Skeletal muscle tissue (tissue), 4 donors: ENCODE data around the gene SELPLG. TPM values are rescaled to one million over a fixed set of nuclear protein-coding genes. Genes with fewer than 3 reads are reported as not detected.
"Not testable (repeated sequence)": the region's sequence is repeated elsewhere in the genome, so short reads cannot be mapped to it uniquely, and the experiment has no call there.

Source experiments
- H3K27ac ChIP-seq: one replicate; pipeline ENCODE4 v1.7.0; 2013; ENCODE audit warnings: mild to moderate bottlenecking, low read depth, low read length, inconsistent platforms
- H3K27me3 ChIP-seq, 3 donors: one replicate each; pipeline ENCODE4 v1.7.0; 2013; ENCODE audit warnings: low read length in 3 of 3; ENCODE audit not compliant: control insufficient read depth in 3 of 3, insufficient read depth in 3 of 3
- H3K36me3 ChIP-seq, 3 donors: one replicate each; pipeline ENCODE4 v1.7.0; 2013; ENCODE audit warnings: low read length in 3 of 3; ENCODE audit not compliant: control insufficient read depth in 3 of 3, insufficient read depth in 3 of 3
- H3K4me1 ChIP-seq, 3 donors: one replicate each; pipeline ENCODE4 v1.7.0; 2013; ENCODE audit warnings: low read length in 3 of 3, mild to moderate bottlenecking in 3 of 3; ENCODE audit not compliant: control insufficient read depth in 3 of 3, insufficient read depth in 3 of 3
- H3K4me3 ChIP-seq, 3 donors: one replicate each; pipeline ENCODE4 v1.7.0; 2013; ENCODE audit warnings: low read length in 3 of 3
- H3K9ac ChIP-seq, 3 donors: one replicate each; pipeline ENCODE4 v1.7.0; 2013; ENCODE audit warnings: low read length in 3 of 3, mild to moderate bottlenecking in 3 of 3, moderate library complexity in 2 of 3, low read depth in 1 of 3
- H3K9me3 ChIP-seq, 3 donors: one replicate each; pipeline ENCODE4 v1.7.0; 2013; ENCODE audit warnings: low read length in 3 of 3; ENCODE audit not compliant: control insufficient read depth in 3 of 3
- total RNA-seq: library from RNA; depleted of rRNA; stranded (reverse); fragments of >200 nt; gene quantifications from one replicate; pipeline ENCODE4 v1.2.3, GENCODE V29; 2014
- donor health status: Osteomylitis.

Gene SELPLG
- total RNA-seq, 1 donor from 2014 or later, result 3.7 TPM

DNA sequence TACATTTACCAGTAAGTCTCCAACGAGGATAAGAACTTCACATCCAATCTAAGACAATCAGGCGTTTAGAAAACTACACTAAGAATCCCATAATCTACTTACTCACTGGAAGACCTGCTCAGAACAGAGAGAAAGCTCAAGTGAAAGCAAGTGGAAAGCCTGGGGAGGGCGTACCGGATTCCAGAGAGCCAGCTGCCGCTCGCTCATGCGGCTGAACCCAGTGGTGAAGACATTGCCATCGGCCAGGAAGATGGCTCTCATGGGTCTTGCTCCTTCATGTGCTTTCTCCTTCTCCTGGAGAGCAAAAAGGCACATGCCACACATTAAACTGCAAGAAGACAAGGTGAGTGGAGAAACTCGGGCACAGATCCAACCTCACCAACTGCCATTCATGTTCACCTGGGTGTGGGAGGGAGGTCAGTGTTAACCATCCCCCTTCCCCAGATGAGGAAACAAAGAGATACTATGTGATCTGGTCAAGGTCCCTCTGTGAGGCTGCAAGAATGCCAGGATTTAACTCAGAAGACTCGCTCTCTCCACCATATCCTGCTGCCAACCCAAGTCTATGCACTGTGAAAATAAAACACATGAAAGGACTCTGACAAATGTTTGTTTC is 23.5 kb upstream of the SELPLG start:
- H3K4me3 ChIP-seq, result no peak overlapping the region
- H3K27me3 ChIP-seq, result no peaks in the 10 kb centered on the region
- no peak overlapping the region for H3K27ac ChIP-seq
- H3K9ac ChIP-seq, result no peak overlapping the region
- peaks cover 22 to 44% (median 26%) of the 10 kb centered on the region in 3 donors for H3K36me3 ChIP-seq
- H3K9me3 ChIP-seq, result no peaks in the 10 kb centered on the region
- H3K4me1 ChIP-seq, result no peaks in the 10 kb centered on the region

GRCh38 chr12:108656247-108656646 is 22.6 kb upstream of the SELPLG start:
- not testable (repeated sequence) for H3K4me1 ChIP-seq, H3K9me3 ChIP-seq, H3K4me3 ChIP-seq, H3K27me3 ChIP-seq, H3K27ac ChIP-seq, H3K9ac ChIP-seq
- peaks cover 30 to 47% (median 35%) of the 10 kb centered on the region in 3 donors for H3K36me3 ChIP-seq

GRCh38 chr12:108655812-108656175 is 22.1 kb upstream of the SELPLG start:
- H3K36me3 ChIP-seq, result peaks cover 30 to 51% (median 37%) of the 10 kb centered on the region in 3 donors
- not testable (repeated sequence) for H3K27ac ChIP-seq, H3K27me3 ChIP-seq, H3K4me1 ChIP-seq, H3K4me3 ChIP-seq, H3K9me3 ChIP-seq, H3K9ac ChIP-seq

- H3K9ac ChIP-seq, H3K9me3 ChIP-seq, H3K4me3 ChIP-seq, H3K27ac ChIP-seq, H3K27me3 ChIP-seq, H3K4me1 ChIP-seq: not testable (repeated sequence)
- peaks cover 30 to 58% (median 47%) of the 10 kb centered on the region in 3 donors for H3K36me3 ChIP-seq
These were observed 20.9 kb upstream of the SELPLG start for GRCh38 chr12:108654622-108655021.

DNA sequence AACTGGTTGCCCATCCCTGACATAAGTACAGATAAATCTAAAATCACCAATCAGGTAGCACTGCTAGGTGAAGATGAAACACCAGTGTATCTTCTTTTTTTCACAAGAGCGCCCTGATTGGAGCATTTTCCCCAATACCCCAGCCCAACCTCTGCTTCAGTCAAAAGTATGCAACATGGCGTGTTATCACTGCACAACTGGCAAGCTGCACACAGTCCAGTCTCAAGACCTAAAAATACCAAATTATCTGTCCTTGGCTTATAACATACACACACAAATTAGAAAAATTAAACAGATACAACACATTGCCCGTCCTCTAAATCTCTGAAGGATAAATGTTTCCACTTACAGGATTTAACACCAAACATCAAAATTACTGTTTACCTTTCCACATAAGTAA is 20.2 kb upstream of the SELPLG start:
- no peaks in the 10 kb centered on the region for H3K27me3 ChIP-seq
- H3K9ac ChIP-seq, result no peak overlapping the region
- no peak overlapping the region for H3K4me3 ChIP-seq
- H3K9me3 ChIP-seq, result no peaks in the 10 kb centered on the region
- no peaks in the 10 kb centered on the region for H3K4me1 ChIP-seq
- peaks cover 31 to 60% (median 53%) of the 10 kb centered on the region in 3 donors for H3K36me3 ChIP-seq
- H3K27ac ChIP-seq, result no peak overlapping the region

GRCh38 chr12:108653082-108653516 is 19.4 kb upstream of the SELPLG start:
- Histone ChIP-seq H3K36me3 (peaks cover 32 to 61% (median 54%) of the 10 kb centered on the region in 3 donors), H3K4me1 (no peaks in the 10 kb centered on the region), H3K27me3 (no peaks in the 10 kb centered on the region), H3K9ac (no peak overlapping the region), H3K27ac (no peak overlapping the region), H3K9me3 (no peaks in the 10 kb centered on the region), H3K4me3 (no peak overlapping the region)

DNA sequence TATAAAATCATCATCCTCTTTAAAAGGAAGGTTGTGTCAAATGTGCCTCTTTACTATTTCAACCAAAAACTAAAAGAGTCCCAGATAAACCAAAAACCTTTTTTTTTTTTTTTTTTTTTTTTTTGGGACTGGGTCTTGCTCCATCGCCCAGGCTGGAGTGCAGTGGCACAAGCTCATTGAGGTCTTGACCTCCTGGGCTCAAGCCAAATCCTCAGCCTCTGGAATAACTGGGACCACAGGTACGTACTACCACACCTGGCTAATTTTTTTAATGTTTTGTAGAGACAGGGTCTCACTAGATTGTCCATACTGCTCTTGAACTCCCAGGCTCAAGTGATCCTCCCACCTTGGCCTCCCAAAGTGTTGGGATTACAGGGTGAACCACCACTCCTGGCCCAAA is 16.4 kb upstream of the SELPLG start:
- Histone ChIP-seq H3K27ac (no peak overlapping the region), H3K4me3 (no peak overlapping the region), H3K36me3 (peaks cover 43 to 77% (median 71%) of the 10 kb centered on the region in 3 donors), H3K9me3 (no peaks in the 10 kb centered on the region), H3K9ac (no peak overlapping the region), H3K4me1 (peaks cover 3 to 11% (median 5%) of the 10 kb centered on the region in 3 donors), H3K27me3 (no peaks in the 10 kb centered on the region)

DNA sequence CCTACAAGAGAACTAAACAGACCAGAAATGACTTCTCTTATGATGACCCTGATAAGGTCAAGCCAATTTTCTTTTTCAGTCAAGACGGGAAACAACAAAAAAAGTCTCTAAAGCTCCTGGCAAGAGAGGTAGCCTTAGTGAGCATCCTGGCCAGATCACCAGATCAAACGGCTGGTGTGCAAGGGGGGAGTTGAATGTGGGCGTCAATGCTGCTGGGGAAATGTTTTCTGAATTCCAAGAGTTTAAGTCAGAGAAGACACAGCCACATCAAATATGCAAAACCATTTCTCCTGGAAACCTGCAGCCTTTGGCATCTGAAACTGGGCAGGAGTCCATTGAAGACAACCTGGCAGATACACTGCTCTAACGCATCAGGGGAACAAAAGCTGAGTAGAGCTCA is 16.0 kb upstream of the SELPLG start:
- Histone ChIP-seq H3K27me3 (no peaks in the 10 kb centered on the region), H3K4me1 (peaks cover 3 to 14% (median 5%) of the 10 kb centered on the region in 3 donors), H3K27ac (no peak overlapping the region), H3K4me3 (no peak overlapping the region), H3K36me3 (peaks cover 46 to 77% (median 75%) of the 10 kb centered on the region in 3 donors), H3K9ac (no peak overlapping the region), H3K9me3 (no peaks in the 10 kb centered on the region)

- Histone ChIP-seq H3K27me3 (no peaks in the 10 kb centered on the region), H3K36me3 (peaks cover 47 to 77% (median 76%) of the 10 kb centered on the region in 3 donors), H3K4me3 (no peak overlapping the region), H3K4me1 (peaks cover 6 to 20% (median 7%) of the 10 kb centered on the region in 3 donors), H3K9ac (no peak overlapping the region), H3K9me3 (no peaks in the 10 kb centered on the region), H3K27ac (no peak overlapping the region)
These were observed 15.4 kb upstream of the SELPLG start for GRCh38 chr12:108649126-108649525.

GRCh38 chr12:108648371-108648770 is 14.7 kb upstream of the SELPLG start:
- H3K4me1 ChIP-seq, result peaks cover 13 to 25% (median 14%) of the 10 kb centered on the region in 3 donors
- no peak overlapping the region for H3K4me3 ChIP-seq
- no peak overlapping the region for H3K27ac ChIP-seq
- no peaks in the 10 kb centered on the region for H3K27me3 ChIP-seq
- no peak overlapping the region for H3K9ac ChIP-seq
- peaks cover 44 to 70% (median 69%) of the 10 kb centered on the region in 3 donors for H3K36me3 ChIP-seq
- no peaks in the 10 kb centered on the region for H3K9me3 ChIP-seq
